Left colon (tissue), 2 donors: ENCODE measurements around the gene NFE2L3. TPM values are rescaled to one million over a fixed set of nuclear protein-coding genes. Genes with fewer than 3 reads are reported as not detected.
"Not testable (repeated sequence)": the region's sequence is repeated elsewhere in the genome, so short reads cannot be mapped to it uniquely, and the experiment has no call there.

Experiments used
- ATAC-seq: fragments of 200-7000 bp; cut with Tn5 transposase; one replicate; pipeline ENCODE4 v1.9.1; 2020; ENCODE audit warnings: mild to moderate bottlenecking, moderate library complexity
- DNase-seq, 2 donors: peaks; one replicate each; pipeline ENCODE4 v3.0.0-alpha.2; 2020
- intact Hi-C, 2 donors: fragments of 100-400 bp; cut with DNase I in 1 of 2; cut with micrococcal nuclease in 1 of 2; formaldehyde crosslinking; loops; one replicate each; pipeline versions ENCODE4 v1.11.2 to v1.14.0; 2022; cut with DNase I, micrococcal nuclease
- total RNA-seq, 2 donors: library from RNA; stranded (reverse); fragmentation: NEBNext Ultra II Directional; extraction: Animal tissue kit (Norgen Biotek cat#: 25700); gene quantifications; one replicate each; pipeline ENCODE4 v1.2.1, GENCODE V29; 2021
- donor health status: DM: no; HTN: no; CAD: no.
- donor health status: DM: yes; HTN: yes; CAD: no.

Gene NFE2L3
- total RNA-seq, 2 donors from 2014 or later, result 8.8 to 13.4 TPM

- no peak for ATAC-seq
- intact Hi-C loops, result no loop called here
- no peak for DNase-seq
Observed at GRCh38 chr7:26144184-26145080, 7.6 kb upstream of the NFE2L3 start.

GRCh38 chr7:26145238-26145637 lies 6.8 kb upstream of the NFE2L3 start:
- intact Hi-C loops, result no loop called here
- ATAC-seq (no peak), DNase-seq (no peak)

GRCh38 chr7:26147030-26147429 lies 5.0 kb upstream of the NFE2L3 start:
- no peak for DNase-seq
- intact Hi-C loops, result no loop called here
- ATAC-seq, result no peak

DNA sequence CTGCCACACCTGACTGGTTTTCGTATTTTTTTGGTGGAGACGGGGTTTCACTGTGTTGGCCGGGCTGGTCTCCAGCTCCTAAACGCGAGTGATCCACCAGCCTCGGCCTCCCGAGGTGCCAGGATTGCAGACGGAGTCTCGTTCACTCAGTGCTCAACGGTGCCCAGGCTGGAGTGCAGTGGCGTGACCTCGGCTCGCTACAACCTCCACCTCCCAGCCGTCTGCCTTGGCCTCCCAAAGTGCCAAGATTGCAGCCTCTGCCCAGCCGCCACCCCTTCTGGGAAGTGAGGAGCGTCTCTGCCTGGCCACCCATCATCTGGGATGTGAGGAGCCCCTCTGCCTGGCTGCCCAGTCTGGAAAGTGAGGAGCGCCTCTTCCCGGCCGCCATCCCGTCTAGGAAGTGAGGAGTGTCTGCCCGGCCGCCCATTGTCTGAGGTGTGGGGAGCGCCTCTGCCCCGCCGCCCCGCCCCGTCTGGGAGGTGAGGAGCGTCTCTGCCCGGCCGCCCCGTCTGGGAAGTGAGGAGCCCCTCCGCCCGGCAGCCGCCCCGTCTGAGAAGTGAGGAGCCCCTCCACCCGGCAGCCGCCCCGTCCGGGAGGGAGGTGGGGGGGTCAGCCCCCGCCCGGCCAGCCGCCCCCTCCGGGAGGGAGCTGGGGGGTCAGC lies 4.2 kb upstream of the NFE2L3 start:
- ATAC-seq, DNase-seq, intact Hi-C loops: not testable (repeated sequence)

DNA sequence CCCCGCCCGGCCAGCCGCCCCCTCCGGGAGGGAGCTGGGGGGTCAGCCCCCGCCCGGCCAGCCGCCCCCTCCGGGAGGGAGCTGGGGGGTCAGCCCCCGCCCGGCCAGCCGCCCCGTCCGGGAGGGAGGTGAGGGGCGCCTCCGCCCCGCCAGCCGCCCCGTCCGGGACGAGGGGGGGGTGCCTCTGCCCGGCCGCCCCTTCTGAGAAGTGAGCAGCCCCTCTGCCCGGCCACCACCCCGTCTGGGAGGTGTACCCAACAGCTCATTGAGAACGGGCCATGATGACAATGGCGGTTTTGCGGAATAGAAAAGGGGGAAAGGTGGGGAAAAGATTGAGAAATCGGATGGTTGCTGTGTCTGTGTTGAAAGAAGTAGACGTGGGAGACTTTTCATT lies 3.7 kb upstream of the NFE2L3 start:
- intact Hi-C loops, DNase-seq, ATAC-seq: not testable (repeated sequence)

- ATAC-seq (no peak), DNase-seq (no peak)
- intact Hi-C loops, result no loop called here
Observed at GRCh38 chr7:26149391-26149977, 2.5 kb upstream of the NFE2L3 start.

DNA sequence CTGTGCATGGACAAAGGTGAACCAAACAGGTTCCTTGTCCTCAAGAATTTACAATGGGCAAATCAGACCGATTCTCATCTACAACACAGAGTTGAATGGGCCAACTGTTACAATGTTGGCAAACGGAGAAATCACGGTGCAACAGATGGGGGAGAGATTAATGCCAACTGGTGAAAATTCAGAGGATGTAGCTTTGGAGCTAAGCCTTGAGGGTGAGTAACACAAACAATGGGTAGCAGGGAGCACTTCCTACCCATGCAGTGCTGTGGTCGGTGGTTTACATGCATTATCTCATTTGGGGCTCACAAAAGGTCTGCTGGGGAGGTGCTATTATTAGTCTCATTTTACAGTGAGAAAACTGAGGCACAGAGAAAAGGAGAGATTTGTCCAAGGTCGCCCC lies 902 bp upstream of the NFE2L3 start:
- ATAC-seq, result no peak
- no peak for DNase-seq
- intact Hi-C loops, result no loop called here

- intact Hi-C loops, result no loop called here
- ATAC-seq (no peak), DNase-seq (no peak)
Observed at GRCh38 chr7:26151650-26151952, 397 bp upstream of the NFE2L3 start.

DNA sequence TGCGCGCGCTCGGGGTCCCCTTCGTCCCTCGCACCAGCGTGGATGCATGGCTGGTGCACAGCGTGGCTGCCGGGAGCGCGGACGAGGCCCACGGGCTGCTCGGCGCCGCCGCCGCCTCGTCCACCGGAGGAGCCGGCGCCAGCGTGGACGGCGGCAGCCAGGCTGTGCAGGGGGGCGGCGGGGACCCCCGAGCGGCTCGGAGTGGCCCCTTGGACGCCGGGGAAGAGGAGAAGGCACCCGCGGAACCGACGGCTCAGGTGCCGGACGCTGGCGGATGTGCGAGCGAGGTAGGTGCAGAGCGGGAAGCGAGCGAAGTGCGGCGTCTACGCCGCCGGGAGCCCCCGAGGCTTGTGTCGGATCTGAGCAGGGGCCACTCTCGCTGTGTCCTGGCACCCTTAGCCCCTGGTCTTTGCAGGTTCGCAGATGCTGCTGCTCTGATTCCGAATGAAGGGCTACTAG lies 813 bp downstream of the NFE2L3 start:
- DNase-seq (peak in 1 of 2 donors; percentile 56), ATAC-seq (peak; percentile 22)
- intact Hi-C loops, result not testable (repeated sequence)

GRCh38 chr7:26153241-26153822 lies 1.3 kb downstream of the NFE2L3 start:
- DNase-seq (peak in 1 of 2 donors; percentile 40), ATAC-seq (no peak)
- intact Hi-C loops, result no loop called here

DNA sequence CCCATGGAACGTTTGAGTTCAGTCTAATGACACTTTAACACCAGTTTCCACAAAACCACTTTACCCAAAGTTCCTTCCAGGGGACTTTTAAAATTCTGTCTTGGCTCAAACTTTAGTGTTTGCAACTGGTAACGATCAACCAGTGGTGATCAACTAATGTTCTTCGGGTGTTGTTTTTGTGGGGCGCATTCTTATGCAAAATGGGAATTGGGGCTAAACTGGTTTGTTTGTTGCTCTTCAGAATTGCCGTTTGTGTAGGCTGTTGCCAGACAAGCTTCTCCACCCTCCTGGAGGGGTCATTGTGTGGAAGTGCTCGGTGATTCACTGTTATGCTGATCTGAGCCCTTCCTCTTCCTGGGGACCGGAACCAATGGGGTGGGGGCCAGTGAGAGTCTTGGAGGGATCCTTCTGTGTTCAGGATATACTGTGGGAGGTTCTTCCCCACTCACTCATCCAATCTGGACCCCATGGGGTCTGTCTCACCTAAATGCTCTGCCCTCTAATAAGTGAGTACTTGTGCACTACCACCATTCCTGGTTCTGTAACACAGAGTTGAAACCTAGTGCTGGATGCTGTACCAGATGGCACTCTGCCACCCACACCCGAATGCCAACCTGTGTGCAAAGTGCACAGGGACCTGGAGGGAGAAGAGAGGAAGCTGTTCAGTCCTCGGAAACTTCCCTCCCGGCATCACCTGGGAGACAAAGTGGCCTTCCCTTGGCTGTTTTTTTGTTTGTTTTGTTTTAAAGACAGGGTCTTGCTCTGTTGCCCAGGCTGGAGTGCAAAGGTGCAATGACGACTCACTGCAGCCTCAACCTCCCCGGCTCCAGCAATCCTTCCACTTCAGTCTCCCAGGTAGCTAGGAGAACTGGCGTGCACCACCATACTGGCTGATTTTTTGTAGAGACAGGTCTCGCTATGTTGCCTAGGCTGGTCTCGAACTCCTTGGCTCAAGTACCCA lies 2.1 kb downstream of the NFE2L3 start:
- DNase-seq, result peak; percentile 76 to 77
- intact Hi-C loops, result no loop called here
- ATAC-seq, result peak; percentile 53

- intact Hi-C loops, result no loop called here
- ATAC-seq (no peak), DNase-seq (no peak)
Observed at GRCh38 chr7:26155531-26156375, 3.8 kb downstream of the NFE2L3 start.

DNA sequence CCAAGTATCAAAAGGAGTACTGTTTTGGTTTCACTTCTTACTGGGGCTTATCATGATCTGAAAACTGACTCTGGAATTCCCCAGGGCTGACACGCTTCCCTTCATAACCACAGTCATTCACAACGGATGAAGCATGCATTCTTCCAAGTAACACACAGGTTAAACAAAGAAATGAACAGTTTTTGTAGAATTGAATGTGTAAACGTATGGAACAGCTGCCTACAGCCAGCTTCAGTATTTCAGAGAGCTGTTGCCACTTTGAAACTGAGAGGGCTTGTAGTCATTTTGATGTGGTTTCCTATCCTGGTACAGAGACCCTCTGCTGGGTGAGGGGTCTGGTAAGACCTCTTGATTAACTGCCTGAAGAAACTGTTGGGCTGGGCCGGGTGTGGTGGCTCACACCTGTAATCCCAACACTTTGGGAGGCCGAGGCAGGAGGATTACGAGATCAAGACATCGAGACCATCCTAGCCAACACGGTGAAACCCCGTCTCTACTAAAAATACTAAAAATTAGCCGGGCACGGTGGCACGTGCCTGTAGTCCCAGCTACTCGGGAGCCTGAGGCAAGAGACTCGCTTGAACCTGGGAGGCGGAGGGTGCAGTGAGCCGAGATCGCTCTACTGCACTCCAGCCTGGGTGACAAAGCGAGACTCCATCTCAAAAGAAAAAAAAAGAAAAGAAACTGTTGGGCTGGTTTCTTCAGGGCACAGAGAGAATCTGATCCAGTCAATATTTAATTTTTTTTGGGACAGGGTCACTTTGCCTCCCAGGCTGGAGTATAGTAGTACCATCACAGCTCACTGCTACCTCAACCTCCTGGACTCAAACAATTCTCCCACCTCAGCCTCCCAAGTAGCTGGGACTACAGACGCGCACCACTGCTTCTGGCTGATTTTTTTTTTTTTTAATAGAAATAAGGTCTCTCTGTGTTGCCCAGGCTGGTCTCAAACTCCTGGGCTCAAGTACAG lies 4.7 kb downstream of the NFE2L3 start:
- DNase-seq (no peak), ATAC-seq (peak; percentile 24)
- intact Hi-C loops, result no loop called here

DNA sequence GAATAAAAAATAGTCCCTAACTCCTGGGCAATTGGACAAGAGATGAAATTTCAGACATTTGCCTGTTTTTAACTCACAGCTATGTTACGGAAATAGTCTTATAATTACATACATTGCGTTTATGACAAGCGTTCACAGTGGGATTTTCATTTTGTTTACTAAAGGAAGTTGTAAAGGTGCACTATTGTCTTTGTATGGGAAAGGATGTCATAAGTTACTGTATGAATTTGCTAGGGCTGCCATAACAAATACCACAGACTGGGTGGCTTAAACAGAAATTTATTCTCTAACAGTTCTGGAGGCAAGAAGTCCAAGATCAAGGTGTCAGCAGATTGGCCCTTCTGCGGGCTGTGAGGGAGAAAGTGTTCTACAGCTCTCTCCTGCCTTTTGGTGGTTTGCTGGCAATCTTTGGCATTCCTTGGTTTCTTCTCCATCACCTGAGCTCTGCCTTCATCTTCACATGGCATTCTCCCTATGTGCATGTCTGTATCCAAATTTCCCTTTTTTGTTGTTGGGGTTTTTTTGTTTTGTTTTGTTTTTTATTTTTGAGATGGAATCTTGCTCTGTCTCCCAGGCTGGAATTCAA lies 5.6 kb downstream of the NFE2L3 start:
- DNase-seq (no peak), ATAC-seq (peak; percentile 51)
- intact Hi-C loops, result no loop called here

DNA sequence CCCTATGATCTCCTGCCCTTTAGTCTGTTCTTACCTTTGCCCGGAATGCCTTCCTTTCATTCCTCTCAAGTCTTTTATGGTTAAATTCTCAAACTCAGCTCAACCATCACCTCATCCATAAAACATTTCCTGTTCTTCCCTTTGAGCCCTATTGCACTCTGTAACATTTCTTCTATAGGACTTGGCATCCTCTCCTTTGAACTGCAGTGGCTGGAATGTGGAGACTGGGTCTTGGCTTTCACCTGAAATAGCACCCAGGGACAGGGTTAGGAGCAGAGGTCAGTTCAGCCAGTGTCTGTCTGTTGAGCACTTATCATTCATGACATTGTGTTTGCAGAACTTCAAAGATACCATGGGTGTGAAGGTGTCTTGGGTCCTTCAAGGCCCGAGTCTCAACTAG lies 7.2 kb downstream of the NFE2L3 start:
- DNase-seq, result no peak
- ATAC-seq, result peak; percentile 65
- intact Hi-C loops, result no loop called here

DNA sequence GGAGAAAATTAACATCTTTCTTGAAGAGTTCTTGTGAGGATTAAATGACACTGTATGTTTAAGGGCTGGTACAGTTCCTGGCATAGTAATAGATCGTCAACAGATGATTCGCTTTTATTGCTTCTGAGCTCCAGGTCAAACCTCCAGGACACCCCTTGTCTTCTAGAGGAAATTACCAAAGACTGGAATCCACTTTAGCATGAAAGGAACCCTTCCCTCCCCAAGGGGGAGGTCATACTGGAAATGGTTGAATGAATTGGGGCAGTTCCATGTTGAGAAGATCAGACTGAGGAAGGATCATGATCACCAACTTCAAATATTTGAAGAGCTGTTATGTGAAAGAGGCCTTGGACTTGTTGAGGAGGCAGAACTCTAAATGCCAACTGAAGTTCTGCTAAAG lies 8.9 kb downstream of the NFE2L3 start:
- peak; percentile 29 for ATAC-seq
- intact Hi-C loops, result no loop called here
- DNase-seq, result no peak
